Activated CD4-positive, alpha-beta memory T cell treated with anti-CD3 and anti-CD28 coated beads for 36 hours (primary cell): ENCODE results near the gene DLGAP1. TPM values are rescaled to one million over a fixed set of nuclear protein-coding genes. Genes with fewer than 3 reads are reported as not detected.
"Not testable (repeated sequence)": the region's sequence is repeated elsewhere in the genome, so short reads cannot be mapped to it uniquely, and the experiment has no call there.

ENCODE experiments used
- CTCF ChIA-PET: fragments of 350-600 bp; sonication (Branson Sonifier 250); formaldehyde crosslinking; loops from one replicate; lab custom pipeline; 2021; ENCODE audit warnings: antibody characterized with exemption, inconsistent platforms; lab: Charles Lee
- POLR2A ChIA-PET: fragments of 350-600 bp; sonication (Branson Sonifier 250); formaldehyde crosslinking; loops from one replicate; lab custom pipeline; 2021; ENCODE audit warnings: antibody characterized with exemption; lab: Charles Lee
- DNase-seq: peaks from one replicate; pipeline ENCODE4 v3.0.0-alpha.2; 2020
- H3K27ac Mint-ChIP-seq: one replicate; pipeline ENCODE4 v1.8.0; 2021; ENCODE audit warnings: mixed read lengths
- H3K27me3 Mint-ChIP-seq: one replicate; pipeline ENCODE4 v1.8.0; 2021; ENCODE audit warnings: mixed read lengths
- H3K36me3 Mint-ChIP-seq: one replicate; pipeline ENCODE4 v1.8.0; 2021; ENCODE audit warnings: mixed read lengths
- H3K4me1 Mint-ChIP-seq: one replicate; pipeline ENCODE4 v1.8.0; 2021; ENCODE audit warnings: low read depth, mixed read lengths
- H3K4me3 Mint-ChIP-seq: one replicate; pipeline ENCODE4 v1.8.0; 2021; ENCODE audit warnings: mild to moderate bottlenecking, mixed read lengths
- H3K9me3 Mint-ChIP-seq: one replicate; pipeline ENCODE4 v1.8.0; 2021; ENCODE audit warnings: mixed read lengths
- intact Hi-C: fragments of 100-400 bp; cut with micrococcal nuclease; formaldehyde crosslinking; loops from one replicate; pipeline ENCODE4 v1.15.1; 2023
- total RNA-seq, 2 experiments: library from RNA; stranded (reverse); gene quantifications; one replicate each; pipeline ENCODE4 v1.2.3, GENCODE V29; 2021

Gene DLGAP1
- total RNA-seq, 2 experiments from 2014 or later: 0.45 to 1.0 TPM

DNA sequence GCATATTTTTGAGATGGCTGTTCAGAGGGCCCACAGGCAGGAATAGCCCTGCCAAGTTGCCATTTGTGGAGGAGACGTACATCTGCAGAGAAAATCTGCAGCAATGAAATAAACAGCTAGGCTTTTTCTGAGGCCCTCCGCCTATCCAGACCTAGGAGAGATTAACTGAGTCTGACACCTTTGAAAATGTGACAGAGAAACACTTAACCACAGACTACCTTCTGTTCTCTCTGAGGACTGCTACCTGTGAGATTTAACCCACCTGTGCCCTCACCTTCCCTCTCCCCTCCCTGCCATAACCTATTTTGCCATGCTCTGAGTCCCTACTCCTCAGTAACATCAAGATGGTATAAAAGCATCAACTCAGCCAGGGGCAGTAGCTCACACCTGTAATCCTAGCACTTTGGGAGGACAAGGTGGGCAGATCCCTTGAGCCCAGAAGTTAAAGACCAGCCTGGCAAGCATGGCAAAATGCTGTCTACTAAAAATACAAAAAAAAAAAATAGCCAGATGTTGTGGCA is 844.9 kb downstream of the DLGAP1 start:
- no peak overlapping the region for H3K27ac Mint-ChIP-seq
- H3K4me1 Mint-ChIP-seq: peaks cover 18% of the 10 kb centered on the region
- H3K4me3 Mint-ChIP-seq: no peak overlapping the region
- intact Hi-C loops: no loop called here
- H3K36me3 Mint-ChIP-seq: no peaks in the 10 kb centered on the region
- H3K27me3 Mint-ChIP-seq: no peaks in the 10 kb centered on the region
- no peak for DNase-seq
- no peaks in the 10 kb centered on the region for H3K9me3 Mint-ChIP-seq
- CTCF ChIA-PET: interaction anchor here (0.7 to 1.4 kb wide), 3 partner anchors 14 to 181 kb away, joined by 3 to 5 read pairs (median 4); no protein-coding TSS in a partner anchor
- POLR2A ChIA-PET: no interaction called here

DNA sequence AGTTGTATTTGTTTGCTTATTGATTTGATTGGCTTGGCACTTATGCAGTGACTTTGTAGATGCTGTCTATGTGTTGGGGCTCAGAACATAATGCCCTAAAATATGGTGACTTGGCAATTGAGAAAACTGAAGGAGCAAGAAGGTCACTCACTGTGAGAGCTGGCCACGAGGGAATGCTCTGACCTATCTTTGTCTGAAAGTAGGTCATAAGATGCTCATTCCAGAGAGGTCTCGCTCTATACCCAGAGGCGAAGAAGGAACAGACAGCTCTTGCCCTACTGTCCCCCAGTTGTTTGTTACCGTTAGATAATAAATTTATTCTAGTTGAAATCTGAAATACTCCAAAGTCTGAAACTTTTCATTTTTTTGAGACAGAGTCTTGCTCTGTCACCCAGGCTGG is 846.6 kb downstream of the DLGAP1 start:
- no peaks in the 10 kb centered on the region for H3K27me3 Mint-ChIP-seq
- intact Hi-C loops: no loop called here
- no peak for DNase-seq
- CTCF ChIA-PET: interaction anchor here (0.6 to 1.4 kb wide), 4 partner anchors 15 to 1379 kb away, joined by 3 to 4 read pairs (median 3); no protein-coding TSS in a partner anchor
- no peaks in the 10 kb centered on the region for H3K36me3 Mint-ChIP-seq
- H3K27ac Mint-ChIP-seq: no peak overlapping the region
- H3K4me1 Mint-ChIP-seq: peaks cover 18% of the 10 kb centered on the region
- H3K4me3 Mint-ChIP-seq: no peak overlapping the region
- H3K9me3 Mint-ChIP-seq: no peaks in the 10 kb centered on the region
- POLR2A ChIA-PET: interaction anchor here (1.3 kb wide), 1 partner anchor 14 kb away, joined by 4 read pairs; no protein-coding TSS in a partner anchor

DNA sequence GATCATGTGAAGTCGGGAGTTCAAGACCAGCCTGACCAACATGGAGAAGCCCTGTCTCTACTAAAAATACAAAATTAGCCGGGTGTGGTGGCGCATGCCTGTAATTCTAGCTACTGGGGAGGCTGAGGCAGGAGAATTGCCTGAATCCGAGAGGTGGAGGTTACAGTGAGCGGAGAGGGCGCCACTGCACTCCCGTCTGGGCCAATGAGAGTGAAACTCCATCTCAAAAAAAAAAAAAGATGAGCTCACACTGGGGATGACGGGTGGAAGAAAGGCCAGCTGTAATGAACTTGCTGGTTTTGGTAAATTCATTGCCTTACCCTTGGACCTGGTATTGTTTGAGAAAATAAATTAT is 847.0 kb downstream of the DLGAP1 start:
- DNase-seq, H3K36me3 Mint-ChIP-seq, H3K4me3 Mint-ChIP-seq, H3K27me3 Mint-ChIP-seq, H3K9me3 Mint-ChIP-seq, intact Hi-C loops, H3K27ac Mint-ChIP-seq: not testable (repeated sequence)
- ChIA-PET POLR2A (interaction anchor here (1.3 kb wide), 1 partner anchor 14 kb away, joined by 4 read pairs; no protein-coding TSS in a partner anchor), CTCF (interaction anchor here (1.0 kb wide), 1 partner anchor 22 kb away, joined by 3 read pairs; no protein-coding TSS in a partner anchor)
- H3K4me1 Mint-ChIP-seq: peaks cover 18% of the 10 kb centered on the region

- no peaks in the 10 kb centered on the region for H3K36me3 Mint-ChIP-seq
- ChIA-PET POLR2A (interaction anchor here (1.0 to 1.3 kb wide), 2 partner anchors 8 to 13 kb away, joined by 3 to 4 read pairs; no protein-coding TSS in a partner anchor), CTCF (interaction anchor here (1.3 kb wide), 1 partner anchor 14 kb away, joined by 5 read pairs; no protein-coding TSS in a partner anchor)
- intact Hi-C loops: no loop called here
- H3K9me3 Mint-ChIP-seq: no peaks in the 10 kb centered on the region
- no peaks in the 10 kb centered on the region for H3K27me3 Mint-ChIP-seq
- no peak for DNase-seq
- H3K4me3 Mint-ChIP-seq: no peak overlapping the region
- H3K4me1 Mint-ChIP-seq: peaks cover 18% of the 10 kb centered on the region
- no peak overlapping the region for H3K27ac Mint-ChIP-seq
These were observed 847.6 kb downstream of the DLGAP1 start for GRCh38 chr18:3607309-3608098.

DNA sequence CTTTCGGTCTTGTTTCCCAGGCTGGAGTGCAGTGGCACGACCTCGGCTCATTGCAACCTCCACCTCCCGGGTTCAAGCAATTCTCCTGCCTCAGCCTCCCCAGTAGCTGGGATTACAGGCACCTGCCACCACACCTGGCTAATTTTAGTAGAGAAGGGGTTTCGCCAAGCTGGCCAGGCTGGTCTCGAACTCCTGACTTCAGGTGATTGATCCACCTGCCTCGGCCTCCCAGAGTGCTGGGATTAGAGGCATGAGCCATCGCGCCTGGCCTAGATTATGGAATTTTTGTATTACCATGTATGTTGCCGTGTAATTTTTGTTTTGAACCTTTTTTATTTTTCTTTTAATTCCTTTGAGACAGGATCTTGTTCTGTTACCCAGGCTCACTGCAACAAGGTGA is 848.2 kb downstream of the DLGAP1 start:
- H3K36me3 Mint-ChIP-seq, H3K4me3 Mint-ChIP-seq, DNase-seq, H3K27ac Mint-ChIP-seq, H3K27me3 Mint-ChIP-seq, intact Hi-C loops, H3K9me3 Mint-ChIP-seq: not testable (repeated sequence)
- CTCF ChIA-PET: interaction anchor here (1.3 to 2.5 kb wide), 3 partner anchors 12 to 59 kb away, joined by 5 to 22 read pairs (median 6); no protein-coding TSS in a partner anchor
- POLR2A ChIA-PET: interaction anchor here (1.0 kb wide), 1 partner anchor 9 kb away, joined by 3 read pairs; no protein-coding TSS in a partner anchor
- H3K4me1 Mint-ChIP-seq: peaks cover 21% of the 10 kb centered on the region

GRCh38 chr18:3605954-3606443 is 849.1 kb downstream of the DLGAP1 start:
- DNase-seq: peak; percentile 48
- Mint-ChIP-seq H3K36me3 (peaks cover 2% of the 10 kb centered on the region), H3K27me3 (no peaks in the 10 kb centered on the region), H3K9me3 (no peaks in the 10 kb centered on the region), H3K4me3 (no peak overlapping the region), H3K27ac (no peak overlapping the region), H3K4me1 (peaks cover 20% of the 10 kb centered on the region)
- intact Hi-C loops: loop anchor here (2.0 kb wide), 2 partner anchors 47 to 645 kb away; no protein-coding TSS in a partner anchor
- POLR2A ChIA-PET: interaction anchor here (0.7 to 2.0 kb wide), 7 partner anchors 10 to 159 kb away, joined by 3 to 11 read pairs (median 4); no protein-coding TSS in a partner anchor
- CTCF ChIA-PET: interaction anchor here (0.6 to 2.5 kb wide), 15 partner anchors 11 to 360 kb away, joined by 3 to 22 read pairs (median 4); no protein-coding TSS in a partner anchor

DNA sequence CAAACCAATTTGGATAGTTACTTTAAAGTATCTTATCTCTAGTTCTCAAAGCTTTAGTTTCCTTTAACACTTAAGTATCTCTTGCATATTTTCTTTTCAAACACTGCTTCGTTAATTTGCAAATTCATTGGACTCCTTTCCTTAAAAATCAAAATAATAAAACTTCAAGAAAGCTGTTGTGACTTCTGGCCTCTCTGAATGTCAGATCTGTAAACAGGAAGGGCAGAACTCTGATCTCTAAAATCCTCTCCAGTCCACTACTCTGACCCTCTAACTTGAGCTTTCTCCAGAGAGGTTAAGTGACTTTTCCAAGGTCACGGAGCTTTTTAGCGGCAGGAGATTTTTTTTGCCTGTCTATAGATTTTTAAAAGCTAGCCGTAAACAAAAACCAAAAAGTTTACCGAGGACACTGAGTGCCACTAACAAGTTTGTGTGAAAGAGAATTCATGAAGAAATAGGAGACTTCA is 849.6 kb downstream of the DLGAP1 start:
- Mint-ChIP-seq H3K27ac (no peak overlapping the region), H3K27me3 (no peaks in the 10 kb centered on the region)
- intact Hi-C loops: loop anchor here (2.0 kb wide), 2 partner anchors 47 to 645 kb away; no protein-coding TSS in a partner anchor

DNA sequence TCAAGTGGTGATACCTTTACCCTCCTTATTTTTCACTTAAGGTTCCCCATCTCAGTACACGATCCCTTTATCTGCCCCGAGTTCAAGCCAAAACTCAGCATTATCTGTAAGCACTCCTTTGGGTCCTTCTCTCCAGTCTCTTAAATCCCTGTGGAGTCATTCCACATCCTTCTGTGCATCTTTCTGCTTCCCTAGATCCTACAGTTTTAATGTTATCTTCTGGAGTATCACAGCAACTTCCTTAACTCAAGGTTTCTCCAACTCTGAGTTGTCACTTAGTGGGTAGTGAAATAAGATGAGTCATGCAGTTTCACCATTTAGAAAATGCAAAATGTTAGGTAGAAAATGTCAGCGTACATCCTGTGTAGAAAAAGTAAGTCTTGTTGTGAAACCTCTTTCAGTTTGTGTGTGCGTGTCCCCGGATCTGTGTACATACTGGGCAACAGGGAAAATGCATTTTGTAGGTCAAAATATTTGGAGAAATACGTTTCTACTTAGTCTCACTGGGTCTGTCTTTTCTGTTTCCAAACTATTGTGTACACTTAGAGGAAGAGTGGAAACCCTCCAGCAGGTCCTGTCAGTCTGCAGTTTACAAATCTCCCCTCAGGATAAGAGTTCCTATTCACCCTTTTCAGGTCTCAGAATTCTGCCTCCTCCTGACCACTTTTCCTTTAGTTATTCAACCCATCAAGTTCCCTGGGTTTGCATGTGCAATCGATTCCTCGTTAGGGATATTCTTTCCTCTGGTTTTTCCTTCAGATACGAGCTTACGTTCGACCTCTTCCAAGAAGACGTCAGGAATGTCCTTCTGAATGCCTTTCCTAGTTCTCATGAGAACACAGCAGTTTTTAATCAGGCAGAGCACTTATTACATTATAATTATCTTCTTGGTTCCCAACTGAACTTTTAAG is 850.4 kb downstream of the DLGAP1 start:
- no peaks in the 10 kb centered on the region for H3K9me3 Mint-ChIP-seq
- H3K4me1 Mint-ChIP-seq: peaks cover 15% of the 10 kb centered on the region
- H3K36me3 Mint-ChIP-seq: peaks cover 2% of the 10 kb centered on the region
- POLR2A ChIA-PET: interaction anchor here (0.9 to 2.1 kb wide), 10 partner anchors 9 to 157 kb away, joined by 3 to 34 read pairs (median 6); partner anchors contain the start of gene TGIF1
- H3K27me3 Mint-ChIP-seq: no peaks in the 10 kb centered on the region
- intact Hi-C loops: loop anchor here (1.0 to 2.0 kb wide), 4 partner anchors 20 to 644 kb away; no protein-coding TSS in a partner anchor
- no peak overlapping the region for H3K4me3 Mint-ChIP-seq
- peak; percentile 58 for DNase-seq
- CTCF ChIA-PET: interaction anchor here (0.9 to 2.6 kb wide), 16 partner anchors 10 to 359 kb away, joined by 3 to 37 read pairs (median 4); no protein-coding TSS in a partner anchor
- H3K27ac Mint-ChIP-seq: no peak overlapping the region

More for the DNA sequence above, 849.6 kb downstream of the DLGAP1 start:
- no peak for DNase-seq
- Mint-ChIP-seq H3K36me3 (peaks cover 2% of the 10 kb centered on the region), H3K4me1 (peaks cover 20% of the 10 kb centered on the region), H3K9me3 (no peaks in the 10 kb centered on the region), H3K4me3 (no peak overlapping the region)
- ChIA-PET CTCF (interaction anchor here (0.9 to 2.5 kb wide), 13 partner anchors 11 to 360 kb away, joined by 3 to 22 read pairs (median 4); no protein-coding TSS in a partner anchor), POLR2A (interaction anchor here (0.7 to 2.0 kb wide), 7 partner anchors 10 to 158 kb away, joined by 3 to 11 read pairs (median 4); no protein-coding TSS in a partner anchor)

DNA sequence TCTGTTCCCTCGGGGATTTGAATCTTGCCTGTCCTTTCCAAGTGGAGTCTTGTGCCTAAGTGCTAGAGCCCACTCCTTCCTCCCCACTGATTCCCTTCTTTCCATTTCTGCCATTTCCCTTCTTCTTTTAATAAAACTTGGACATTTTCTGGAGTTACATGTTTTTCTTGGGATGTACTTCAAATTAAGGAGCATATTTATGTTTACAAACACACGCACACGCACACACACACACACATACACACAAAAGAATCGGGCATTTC is 850.9 kb downstream of the DLGAP1 start:
- intact Hi-C loops: loop anchor here (1.0 to 2.0 kb wide), 4 partner anchors 20 to 643 kb away; no protein-coding TSS in a partner anchor
- no peaks in the 10 kb centered on the region for H3K27me3 Mint-ChIP-seq
- CTCF ChIA-PET: interaction anchor here (1.0 to 2.6 kb wide), 6 partner anchors 9 to 358 kb away, joined by 3 to 37 read pairs (median 6); no protein-coding TSS in a partner anchor
- POLR2A ChIA-PET: interaction anchor here (0.9 to 2.6 kb wide), 11 partner anchors 10 to 357 kb away, joined by 3 to 34 read pairs (median 6); partner anchors contain the start of genes MYL12A and TGIF1
- H3K4me3 Mint-ChIP-seq: no peak overlapping the region
- H3K9me3 Mint-ChIP-seq: no peaks in the 10 kb centered on the region
- peaks cover 17% of the 10 kb centered on the region for H3K4me1 Mint-ChIP-seq
- no peak for DNase-seq
- H3K36me3 Mint-ChIP-seq: peaks cover 2% of the 10 kb centered on the region
- H3K27ac Mint-ChIP-seq: no peak overlapping the region

DNA sequence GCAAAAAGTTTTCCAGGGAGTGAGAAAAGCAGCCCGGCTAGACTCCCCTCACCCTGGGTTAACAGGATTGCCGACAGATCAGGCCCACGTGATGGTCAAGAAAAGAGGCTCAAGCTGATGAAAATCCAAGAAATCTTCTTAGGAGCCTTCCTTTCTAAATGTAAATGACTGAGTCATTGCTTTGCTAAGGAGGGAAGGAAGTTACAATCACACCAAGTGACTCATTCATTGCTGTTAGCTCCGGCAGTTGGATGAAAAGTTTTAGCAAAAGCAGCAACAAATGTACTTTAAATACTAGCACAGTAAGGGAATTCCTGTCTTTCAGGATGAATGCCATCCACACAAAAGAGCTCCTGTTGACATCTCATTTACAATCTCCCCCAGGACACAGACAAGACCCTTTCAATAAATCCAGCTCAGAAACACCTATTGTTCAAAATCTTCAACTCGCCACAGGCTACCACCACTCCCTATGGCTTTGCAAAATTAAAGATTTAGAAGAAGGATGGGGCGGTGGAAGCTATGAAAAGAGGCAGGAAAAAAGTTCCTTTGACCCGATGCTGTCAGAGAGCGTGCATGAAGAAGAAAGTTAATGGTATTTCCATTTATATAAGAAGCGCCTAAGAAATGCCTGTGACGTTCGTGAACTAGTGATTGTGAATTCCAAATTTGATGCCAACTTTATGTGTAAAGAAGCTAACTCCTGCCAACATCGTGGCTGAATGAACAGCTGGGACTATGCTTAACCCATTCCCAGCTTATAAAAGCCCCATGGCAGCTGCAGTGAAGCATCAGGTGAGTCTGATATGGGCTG is 851.5 kb downstream of the DLGAP1 start:
- Mint-ChIP-seq H3K9me3 (no peaks in the 10 kb centered on the region), H3K27ac (no peak overlapping the region), H3K27me3 (no peaks in the 10 kb centered on the region), H3K36me3 (peaks cover 2% of the 10 kb centered on the region), H3K4me1 (peaks cover 19% of the 10 kb centered on the region), H3K4me3 (no peak overlapping the region)
- intact Hi-C loops: loop anchor here (1.0 to 2.0 kb wide), 5 partner anchors 8 to 643 kb away; no protein-coding TSS in a partner anchor
- DNase-seq: peak; percentile 28
- POLR2A ChIA-PET: interaction anchor here (0.6 to 2.6 kb wide), 14 partner anchors 9 to 356 kb away, joined by 3 to 34 read pairs (median 4); partner anchors contain the start of genes MYL12A and TGIF1
- CTCF ChIA-PET: interaction anchor here (0.7 to 2.6 kb wide), 7 partner anchors 9 to 358 kb away, joined by 3 to 37 read pairs (median 5); no protein-coding TSS in a partner anchor
